ENCODE results near the gene C1QL2. TPM values are rescaled to one million over a fixed set of nuclear protein-coding genes. Genes with fewer than 3 reads are reported as not detected.

C1QL2 gene
- total RNA-seq, 1 experiment from 2014 or later: 0.81 TPM

DNA sequence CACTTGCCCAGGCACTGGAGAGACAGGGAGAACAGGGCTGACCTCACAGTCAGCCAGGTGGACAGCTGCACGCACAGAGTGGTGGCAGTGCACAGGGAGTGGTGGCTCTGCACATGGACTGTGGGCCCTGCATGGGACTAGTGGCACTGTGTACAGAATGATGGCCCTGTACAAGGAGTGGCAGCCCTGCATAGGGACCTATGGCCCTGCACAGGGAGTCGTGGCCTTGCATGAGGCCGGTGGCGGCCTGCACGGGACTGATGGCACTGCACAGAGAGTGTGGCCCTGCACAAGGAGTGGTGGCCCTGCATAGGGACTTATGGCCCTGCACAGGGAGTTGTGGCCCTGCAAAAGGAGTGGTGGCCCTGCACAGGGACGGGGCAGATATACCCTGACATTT lies 46.0 kb upstream of the C1QL2 start:
- Histone ChIP-seq H4K5ac (ENCODE audit: insufficient read length, low read depth, low read length) (no peak overlapping the region), H2BK5ac (ENCODE audit: insufficient read length, low read length) (no peak overlapping the region), H2BK12ac (ENCODE audit: insufficient read length, low read depth, low read length) (no peak overlapping the region), H3K79me1 (ENCODE audit: insufficient read depth, low read depth, low read length, poor library complexity, severe bottlenecking) (no peaks in the 10 kb centered on the region), H3K14ac (ENCODE audit: insufficient read depth, low read length) (no peak overlapping the region), H3K23me2 (ENCODE audit: insufficient read length, low read depth, low read length, poor library complexity, severe bottlenecking) (no peaks in the 10 kb centered on the region), H2BK20ac (ENCODE audit: low read depth, low read length, poor library complexity, severe bottlenecking) (no peak overlapping the region), H3T11ph (ENCODE audit: low read length) (no peak overlapping the region), H3K4me2 (ENCODE audit: insufficient read depth, insufficient read length, low read length) (no peak overlapping the region), H3K27ac (ENCODE audit: insufficient read length, low read depth, low read length) (no peak overlapping the region), H4K91ac (ENCODE audit: insufficient read length, low read depth, low read length) (no peak overlapping the region), H3K79me2 (ENCODE audit: insufficient read depth, low read length) (no peaks in the 10 kb centered on the region), H3K9ac (ENCODE audit: extremely low read depth, insufficient read length, low read length) (no peak overlapping the region), H2AK5ac (ENCODE audit: insufficient read length, low read length) (no peak overlapping the region), H4K8ac (replicated peaks; ENCODE audit: insufficient read length, low read depth, low read length) (no peak overlapping the region), H3K9me3 (ENCODE audit: control insufficient read depth, low read depth, low read length) (no peaks in the 10 kb centered on the region), H3K4ac (ENCODE audit: low read depth, low read length) (no peak overlapping the region), H2BK15ac (ENCODE audit: low read depth, low read length) (no peak overlapping the region), H3K27me3 (ENCODE audit: insufficient read depth, low read length) (no peaks in the 10 kb centered on the region), H2BK120ac (ENCODE audit: low read depth, low read length, poor library complexity, severe bottlenecking) (no peak overlapping the region), H3K18ac (ENCODE audit: insufficient read length, low read depth, low read length) (no peak overlapping the region), H3K23ac (ENCODE audit: insufficient read length, low read depth, low read length) (no peak overlapping the region), H3K56ac (ENCODE audit: insufficient read length, low read depth, low read length) (no peak overlapping the region), H2AFZ (ENCODE audit: low read length) (no peak overlapping the region), H4K20me1 (ENCODE audit: control insufficient read depth, insufficient read depth, insufficient read length) (no peaks in the 10 kb centered on the region), H3K4me1 (ENCODE audit: insufficient read depth, low read length) (peaks cover 2% of the 10 kb centered on the region)
- Mint-ChIP-seq H3K27ac (no peak overlapping the region), H3K4me3 (no peak overlapping the region), H3K4me1 (peaks cover 2 to 9% of the 10 kb centered on the region in 2 experiments; a peak in 3 of 4 replicates), H3K27me3 (ENCODE audit: low read depth) (peaks cover 3% of the 10 kb centered on the region), H3K9me3 (no peaks in the 10 kb centered on the region), H3K36me3 (ENCODE audit: insufficient read depth in 1 of 3, low read depth in 3 of 3) (no peaks in the 10 kb centered on the region)
- TF ChIP-seq, protein P1, sequence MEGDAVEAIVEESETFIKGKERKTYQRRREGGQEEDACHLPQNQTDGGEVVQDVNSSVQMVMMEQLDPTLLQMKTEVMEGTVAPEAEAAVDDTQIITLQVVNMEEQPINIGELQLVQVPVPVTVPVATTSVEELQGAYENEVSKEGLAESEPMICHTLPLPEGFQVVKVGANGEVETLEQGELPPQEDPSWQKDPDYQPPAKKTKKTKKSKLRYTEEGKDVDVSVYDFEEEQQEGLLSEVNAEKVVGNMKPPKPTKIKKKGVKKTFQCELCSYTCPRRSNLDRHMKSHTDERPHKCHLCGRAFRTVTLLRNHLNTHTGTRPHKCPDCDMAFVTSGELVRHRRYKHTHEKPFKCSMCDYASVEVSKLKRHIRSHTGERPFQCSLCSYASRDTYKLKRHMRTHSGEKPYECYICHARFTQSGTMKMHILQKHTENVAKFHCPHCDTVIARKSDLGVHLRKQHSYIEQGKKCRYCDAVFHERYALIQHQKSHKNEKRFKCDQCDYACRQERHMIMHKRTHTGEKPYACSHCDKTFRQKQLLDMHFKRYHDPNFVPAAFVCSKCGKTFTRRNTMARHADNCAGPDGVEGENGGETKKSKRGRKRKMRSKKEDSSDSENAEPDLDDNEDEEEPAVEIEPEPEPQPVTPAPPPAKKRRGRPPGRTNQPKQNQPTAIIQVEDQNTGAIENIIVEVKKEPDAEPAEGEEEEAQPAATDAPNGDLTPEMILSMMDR (conservative IDR thresholded peaks at IDR 0.05): no peak
- no CpG with 5 or more reads among the region's 6 CpGs for WGBS (ENCODE audit: extremely low coverage, insufficient read length, low lambda C conversion rate)
- no peak for DNase-seq
